C1 segment of cervical spinal cord (tissue), 14 donors: ENCODE measurements around the gene AURKB.
"Not testable (repeated sequence)": the region's sequence is repeated elsewhere in the genome, so short reads cannot be mapped to it uniquely, and the experiment has no call there.

Source experiments
- DNase-seq, 14 donors: peaks; one replicate each; lab custom pipeline; 2025; lab: John Stamatoyannopoulos, UW

Gene AURKB

DNA sequence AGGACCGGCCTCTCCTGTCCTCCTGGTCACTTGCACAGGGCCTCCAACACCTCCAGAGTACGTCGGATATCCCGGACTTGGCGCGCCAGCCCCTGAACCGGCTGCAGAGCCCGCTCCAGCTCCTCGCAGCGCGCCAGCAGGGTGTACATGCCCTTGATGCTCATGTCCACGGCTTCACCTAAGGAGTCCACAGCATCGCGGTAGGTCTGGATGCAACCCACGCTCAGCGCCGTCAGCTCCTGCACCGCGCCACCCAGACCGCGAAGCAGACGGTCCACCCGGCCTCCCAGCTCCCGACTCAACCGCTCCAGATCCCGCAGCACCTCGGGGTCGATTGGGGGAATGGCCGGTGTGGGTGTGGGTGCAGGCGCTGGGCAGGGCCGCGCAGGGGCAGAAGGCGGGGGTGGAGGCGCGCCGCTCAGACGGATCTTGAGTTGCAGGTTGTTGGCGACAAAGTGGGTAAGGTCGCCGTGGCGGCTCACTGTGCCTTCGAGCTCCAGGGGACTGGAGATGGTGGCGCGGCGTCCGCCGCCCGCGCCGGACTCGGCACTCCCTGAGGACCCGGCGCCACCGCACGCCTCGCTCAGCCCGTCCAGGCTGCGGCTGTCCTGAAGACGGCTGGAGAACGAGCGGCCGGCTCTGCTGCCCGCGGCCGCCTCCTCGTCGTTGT, 21.2 kb downstream of the AURKB start:
- peak in 5 of 14 donors; percentile 33 to 55 (median 48) for DNase-seq

DNA sequence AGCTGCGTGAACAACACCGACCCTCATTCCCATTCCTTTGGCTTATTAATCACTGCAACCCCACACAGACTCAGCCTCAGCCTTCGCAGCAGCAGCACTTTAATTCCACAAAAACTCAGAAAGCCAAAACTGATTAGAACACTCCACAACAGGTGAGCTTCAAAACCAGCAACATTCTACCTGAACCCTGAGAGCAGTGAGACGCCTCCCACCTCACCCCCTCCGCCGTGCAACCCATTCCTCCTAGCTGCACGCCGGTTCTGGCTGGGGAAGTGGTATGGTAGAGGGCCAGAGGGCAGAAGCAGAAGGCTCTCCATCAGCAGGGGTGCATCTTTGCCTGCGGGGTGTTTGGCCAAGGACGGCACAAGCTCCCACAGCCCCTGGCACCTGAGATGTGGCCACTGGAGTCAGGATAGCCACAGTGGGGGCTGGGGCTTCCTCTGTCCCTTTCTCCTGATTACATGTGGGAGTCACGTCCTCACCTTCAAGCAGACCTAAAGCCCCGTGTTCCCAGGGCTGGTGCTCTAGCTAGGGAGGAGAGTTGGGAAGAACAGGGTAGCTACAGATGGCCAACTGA, 22.0 kb downstream of the AURKB start:
- DNase-seq: peak in 2 of 14 donors; percentile 19 to 37

DNA sequence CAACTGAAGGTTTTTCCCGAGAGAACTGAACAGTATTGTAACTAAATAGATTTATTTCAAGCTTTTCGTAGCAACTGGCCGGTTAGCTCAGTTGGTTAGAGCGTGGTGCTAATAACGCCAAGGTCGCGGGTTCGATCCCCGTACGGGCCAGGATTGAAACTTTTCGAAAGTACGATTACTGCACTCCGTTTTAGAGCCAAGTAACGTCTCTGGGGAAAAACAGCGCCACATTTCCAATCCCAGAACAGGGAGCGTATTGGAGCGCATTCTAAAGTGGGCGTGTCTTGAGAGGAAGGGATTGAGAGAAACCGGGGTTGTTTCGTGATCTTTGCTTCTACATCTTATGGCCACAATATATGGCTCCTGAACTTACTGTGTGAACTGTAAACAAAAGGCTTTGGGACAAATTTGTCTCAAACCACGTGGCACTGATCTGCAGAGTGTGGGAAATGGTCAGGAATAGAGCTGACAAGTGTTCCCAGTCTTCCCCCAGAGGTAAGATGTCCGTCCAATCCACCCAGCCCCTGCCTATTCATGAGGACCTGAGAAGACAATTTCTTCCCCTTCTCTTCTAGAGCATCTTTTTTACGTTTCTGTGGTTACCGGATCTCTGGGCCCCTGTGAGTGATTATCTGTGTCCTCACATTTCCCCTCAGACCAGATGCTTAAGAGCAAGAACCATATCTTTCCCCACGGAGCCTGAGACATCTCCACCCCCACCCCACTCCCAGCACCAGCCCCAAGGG, 22.7 kb downstream of the AURKB start:
- peak in 12 of 14 donors; percentile 51 to 82 (median 74) for DNase-seq

DNA sequence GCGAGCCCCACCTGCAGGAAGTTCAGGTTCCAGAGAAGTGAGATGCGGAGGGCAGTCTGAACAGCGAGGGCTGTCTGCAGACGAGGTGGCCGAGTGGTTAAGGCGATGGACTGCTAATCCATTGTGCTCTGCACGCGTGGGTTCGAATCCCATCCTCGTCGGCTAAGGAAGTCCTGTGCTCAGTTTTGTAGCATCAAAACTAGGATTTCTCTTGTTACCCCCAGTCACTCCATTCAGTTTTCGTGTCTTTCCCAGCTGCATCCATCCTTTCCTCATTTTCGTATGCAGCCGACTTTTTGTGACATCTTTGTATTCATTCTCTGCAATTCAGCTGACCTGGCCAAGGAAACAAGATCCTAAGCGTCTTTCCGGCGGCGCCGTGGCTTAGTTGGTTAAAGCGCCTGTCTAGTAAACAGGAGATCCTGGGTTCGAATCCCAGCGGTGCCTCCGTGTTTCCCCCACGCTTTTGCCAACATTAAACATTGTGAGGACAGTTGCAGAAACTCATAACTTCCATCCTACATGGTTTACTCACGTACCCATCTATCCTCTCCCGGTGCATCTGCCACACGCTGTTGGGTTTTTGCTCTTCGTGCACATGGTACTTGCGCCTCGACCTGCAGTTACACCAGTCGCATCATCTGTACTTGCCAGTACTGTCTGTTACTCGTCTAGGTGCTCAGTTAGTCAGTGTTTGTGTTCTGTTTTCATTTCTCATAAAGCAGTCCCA, 23.4 kb downstream of the AURKB start:
- peak in 12 of 14 donors; percentile 80 to 98 (median 91) for DNase-seq

DNA sequence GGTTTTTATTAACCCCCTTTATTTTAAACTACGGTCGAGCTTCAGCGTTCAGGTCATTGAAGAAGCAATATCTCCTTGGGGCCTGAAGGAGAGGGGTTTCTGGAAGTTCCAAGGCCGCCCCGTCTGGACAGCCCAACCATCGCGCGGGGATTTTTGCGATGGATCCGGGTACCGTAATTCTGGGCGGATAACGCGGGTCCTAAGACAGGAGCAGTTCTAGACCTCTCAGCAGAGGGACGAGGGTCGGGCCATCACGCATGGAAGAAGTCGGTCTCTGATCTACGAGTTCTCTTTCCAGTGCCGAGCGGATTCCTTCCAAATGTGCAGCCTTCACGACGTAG, 24.0 kb downstream of the AURKB start:
- DNase-seq: no peak

DNA sequence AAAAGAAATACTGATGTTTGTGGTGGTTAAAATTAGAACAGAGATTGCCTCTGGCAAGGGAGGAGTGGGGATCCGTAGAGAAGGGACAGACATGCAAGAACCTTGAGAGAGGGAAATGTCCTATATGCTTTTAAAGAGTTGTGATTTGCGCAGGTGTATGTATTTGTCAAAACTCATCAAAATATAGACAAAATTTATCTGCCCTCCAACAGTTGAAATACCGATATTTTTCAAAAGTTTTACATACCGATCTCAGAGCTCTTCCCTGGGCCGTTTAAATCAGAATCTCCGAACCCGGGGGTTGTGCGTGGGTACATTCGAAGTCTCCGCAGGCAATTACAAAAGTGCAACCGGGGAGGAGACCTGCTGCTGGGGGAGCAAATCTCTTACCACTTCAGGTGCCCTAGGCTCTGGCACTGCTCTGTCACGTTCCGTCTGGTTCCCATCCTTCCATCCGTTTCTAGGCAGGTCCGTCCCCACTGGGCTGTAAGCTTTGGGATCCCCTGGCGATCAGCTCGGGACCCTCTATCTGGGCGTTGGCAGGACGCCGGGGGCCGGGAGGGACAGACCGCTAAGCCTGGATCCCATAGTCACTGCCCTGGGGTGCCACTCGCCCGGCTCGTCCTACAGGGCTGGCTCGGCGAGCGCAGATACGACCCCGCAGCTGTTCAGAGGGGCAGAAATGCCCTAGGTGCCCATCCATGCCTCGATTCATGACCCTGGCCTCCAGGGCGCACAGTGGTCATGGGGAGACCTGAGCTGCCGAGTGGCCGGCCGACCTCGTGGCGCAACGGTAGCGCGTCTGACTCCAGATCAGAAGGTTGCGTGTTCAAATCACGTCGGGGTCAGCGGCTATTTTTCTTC, 24.6 kb downstream of the AURKB start:
- peak in 12 of 14 donors; percentile 68 to 87 (median 82) for DNase-seq

DNA sequence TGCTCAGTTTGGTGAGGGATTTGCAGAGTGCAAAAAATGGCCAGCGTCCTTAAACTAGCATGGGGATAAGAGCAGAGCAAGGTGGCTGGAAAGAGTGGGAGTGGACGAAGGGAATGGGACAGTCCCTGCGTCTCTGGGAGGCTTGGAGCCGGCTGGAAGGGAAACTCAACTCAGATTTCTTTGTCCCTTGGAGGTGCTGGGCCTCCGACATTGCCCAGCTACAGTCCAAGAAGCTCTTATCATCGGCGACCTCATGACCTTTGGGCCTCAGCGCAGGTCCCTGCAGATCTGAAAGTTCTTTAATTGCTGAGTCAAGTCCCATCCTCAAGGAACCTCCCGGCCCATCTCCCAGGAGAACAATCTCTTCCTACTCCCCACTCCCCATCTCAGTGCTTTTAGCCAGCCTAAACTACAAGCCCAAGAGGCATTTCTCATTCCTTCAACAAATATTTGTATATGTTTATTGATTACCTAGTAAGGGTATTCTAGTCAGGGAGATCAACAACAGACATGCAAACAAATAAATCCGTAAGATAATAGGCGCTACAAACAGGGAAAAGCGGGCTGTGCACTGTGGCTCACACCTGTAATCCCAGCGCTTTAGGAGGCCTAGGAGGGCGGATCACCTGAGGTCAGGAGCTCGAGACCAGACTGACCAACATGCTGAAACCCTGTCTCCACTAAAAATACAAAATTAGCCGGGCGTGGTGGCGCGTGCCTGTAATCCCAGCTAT, 33.2 kb downstream of the AURKB start:
- DNase-seq: no peak

DNA sequence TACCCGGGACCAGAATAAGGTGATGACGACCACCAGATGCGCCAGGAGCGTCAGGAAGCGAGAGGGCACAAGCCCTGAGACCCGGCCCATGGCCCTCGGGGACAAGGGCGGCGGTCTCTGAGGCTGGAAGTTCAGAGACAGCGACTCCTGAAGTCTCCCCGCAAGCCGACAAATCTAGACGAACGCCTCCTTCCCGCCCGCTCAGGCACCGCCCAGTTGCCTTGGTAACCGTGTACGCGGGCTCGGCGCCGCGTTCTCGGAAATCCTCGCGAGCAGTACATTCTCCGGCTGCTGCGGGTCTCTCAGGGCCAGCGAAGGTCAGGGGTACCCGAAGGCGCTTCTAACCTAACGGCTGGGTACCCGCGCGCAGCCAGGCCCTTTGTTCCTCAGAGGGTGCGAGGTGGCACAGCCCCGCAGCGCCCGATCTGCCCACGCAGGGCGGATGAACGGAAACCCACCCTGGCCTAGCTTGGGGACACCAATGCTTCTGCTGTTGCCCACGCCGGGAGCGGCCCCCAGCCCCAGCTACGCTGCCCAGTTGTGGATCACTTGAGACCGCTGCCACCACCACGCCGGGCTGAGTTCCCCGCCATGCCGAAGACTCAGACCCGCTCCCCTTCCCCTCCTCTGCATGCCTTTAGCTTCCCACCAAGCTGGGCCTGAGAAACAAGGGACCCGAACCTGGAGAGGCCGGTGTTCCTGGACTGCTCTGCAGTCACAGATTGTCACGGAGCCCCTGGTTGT, 34.0 kb downstream of the AURKB start, which contains the start of gene TMEM107:
TSS of gene TMEM107 (minus strand) at position 184 of the 744 bp plus-strand sequence. CDS start at position 90, 94 bp downstream.
- DNase-seq: peak in 11 of 14 donors; percentile 37 to 77 (median 59)

DNA sequence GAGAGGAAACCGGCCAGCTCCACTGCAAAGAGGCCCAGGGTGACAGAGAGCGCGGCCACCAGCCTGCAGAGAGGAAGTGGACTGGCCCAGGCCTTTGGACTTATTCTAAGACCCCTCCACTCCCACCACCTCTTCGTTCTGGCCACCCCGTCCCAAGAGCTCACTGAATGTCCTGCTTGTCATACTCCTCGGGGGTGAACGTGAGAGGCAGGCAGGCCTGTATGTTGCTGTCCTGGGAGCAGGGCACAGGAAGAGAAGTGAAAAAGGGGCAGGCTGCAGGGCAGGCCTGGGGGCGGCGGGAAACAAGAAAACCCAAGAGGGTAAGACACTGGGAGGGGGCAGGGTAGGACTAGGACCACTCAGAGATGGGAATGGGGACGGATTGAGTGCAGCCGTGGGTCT, 34.6 kb downstream of the AURKB start:
- DNase-seq: peak in 4 of 14 donors; percentile 37 to 63 (median 54)

DNA sequence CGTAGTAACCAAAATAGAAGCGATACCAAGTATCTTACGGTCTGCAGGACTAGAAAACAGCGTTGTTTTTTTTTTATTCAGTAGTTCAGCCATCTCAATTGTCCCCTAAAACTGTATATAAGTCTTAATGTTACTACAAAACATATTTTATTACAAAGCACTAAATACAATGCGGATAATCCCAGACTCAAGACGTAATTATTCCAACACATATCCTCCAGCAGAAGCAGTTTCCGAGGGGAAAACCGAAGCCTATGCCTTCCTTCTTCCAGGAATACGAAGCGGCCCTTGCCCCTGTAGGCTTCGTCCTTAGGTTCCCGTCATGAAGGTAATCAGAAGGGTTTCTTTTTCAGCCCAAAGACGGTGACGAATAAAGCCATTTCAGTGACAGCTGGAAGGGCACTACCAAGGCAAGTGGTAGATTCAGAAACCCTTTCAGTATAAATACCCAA, 36.5 kb downstream of the AURKB start:
- DNase-seq: no peak

DNA sequence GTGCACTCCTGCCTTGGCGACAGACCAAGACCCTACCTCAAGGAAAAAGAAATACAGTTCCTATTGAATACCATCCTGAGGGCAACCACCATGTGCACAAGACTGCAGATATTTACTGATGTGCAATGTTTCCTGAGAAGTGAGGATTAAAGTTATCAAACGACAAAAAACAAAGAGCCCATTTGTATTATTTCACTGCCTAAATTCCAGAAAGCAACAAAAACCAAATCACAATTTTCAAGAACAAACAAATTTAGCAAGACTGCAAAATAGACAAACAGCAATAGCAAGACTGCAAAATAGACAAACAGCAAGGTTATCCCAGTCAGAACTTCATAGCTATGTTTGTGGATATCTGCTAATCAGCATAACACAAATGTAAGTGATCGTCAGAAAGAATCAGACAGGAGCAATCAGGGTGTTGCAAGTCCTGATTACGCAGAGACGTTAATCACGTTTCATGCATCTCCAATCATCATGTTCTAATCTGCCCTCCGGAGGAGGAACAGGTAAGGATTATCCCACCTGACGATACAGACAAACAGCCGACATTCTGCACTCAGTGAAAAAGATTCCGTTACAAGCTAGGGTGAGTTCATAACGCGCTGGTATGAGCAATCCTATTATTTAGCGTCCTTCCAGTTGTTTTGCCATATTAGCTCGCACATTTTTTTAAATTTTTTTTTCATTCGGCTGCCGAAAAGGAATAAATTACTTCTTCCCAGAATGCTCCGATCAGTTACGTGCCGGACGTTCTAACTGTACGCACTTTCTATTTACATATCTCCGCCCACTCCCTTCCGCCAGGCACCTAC, 37.1 kb downstream of the AURKB start:
- peak in 12 of 14 donors; percentile 58 to 98 (median 81) for DNase-seq

DNA sequence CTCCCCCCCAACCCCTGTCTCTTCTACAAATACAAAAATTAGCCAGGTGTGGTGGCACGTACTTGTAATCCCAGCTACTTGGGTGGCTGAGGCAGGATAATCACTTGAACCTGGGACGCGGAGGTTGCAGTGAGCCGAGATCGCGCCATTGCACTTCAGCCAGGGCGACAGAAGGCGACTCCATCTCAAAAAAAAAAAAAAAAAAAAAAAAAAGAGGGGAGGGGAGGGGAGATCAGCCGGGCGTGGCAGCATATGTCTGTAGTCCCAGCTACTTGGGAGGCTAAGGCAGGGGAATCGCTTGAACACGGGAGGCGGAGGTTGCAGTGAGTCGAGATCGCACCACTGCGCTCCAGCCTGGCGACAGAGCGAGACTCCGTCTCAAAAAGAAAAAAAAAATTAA, 40.2 kb downstream of the AURKB start:
- DNase-seq: not testable (repeated sequence)

DNA sequence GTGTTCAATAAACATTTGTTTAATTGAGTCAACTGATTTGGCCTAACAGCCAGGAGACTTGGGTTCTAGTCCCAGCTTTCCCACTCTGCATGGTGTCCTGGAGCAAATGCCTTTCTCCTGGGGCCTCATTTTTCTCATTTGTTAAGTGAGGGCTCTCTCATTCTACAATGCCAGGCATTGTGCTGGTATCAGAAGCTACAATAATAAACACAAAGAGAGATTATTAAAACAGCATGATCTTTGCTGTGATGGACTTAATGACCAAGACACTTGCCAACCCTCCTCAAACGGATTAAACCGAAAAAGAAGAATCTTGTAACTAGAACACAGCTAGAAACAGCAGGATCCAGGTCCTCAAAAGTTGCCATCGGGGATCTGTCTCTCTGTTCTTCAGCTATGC, 42.8 kb downstream of the AURKB start:
- no peak for DNase-seq

DNA sequence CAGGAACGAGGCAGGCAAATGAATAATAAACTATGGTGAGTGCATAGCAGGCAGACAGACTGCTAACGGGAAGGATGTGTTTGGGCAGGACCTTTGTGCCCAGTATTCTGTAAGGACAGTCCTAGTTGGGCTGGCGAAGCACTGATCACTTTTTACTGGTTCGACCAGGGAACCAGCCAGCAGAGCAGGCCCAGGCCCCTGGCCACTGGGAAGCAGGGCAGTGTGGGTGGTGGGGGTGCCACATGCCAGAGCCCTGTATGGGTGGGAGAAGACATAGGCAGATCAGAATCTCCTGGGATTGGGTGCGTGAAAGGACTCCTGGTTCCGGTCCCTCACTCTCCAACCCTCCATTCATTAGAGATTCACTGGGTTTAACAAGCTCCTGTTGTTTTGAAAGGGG, 43.6 kb downstream of the AURKB start:
- no peak for DNase-seq

DNA sequence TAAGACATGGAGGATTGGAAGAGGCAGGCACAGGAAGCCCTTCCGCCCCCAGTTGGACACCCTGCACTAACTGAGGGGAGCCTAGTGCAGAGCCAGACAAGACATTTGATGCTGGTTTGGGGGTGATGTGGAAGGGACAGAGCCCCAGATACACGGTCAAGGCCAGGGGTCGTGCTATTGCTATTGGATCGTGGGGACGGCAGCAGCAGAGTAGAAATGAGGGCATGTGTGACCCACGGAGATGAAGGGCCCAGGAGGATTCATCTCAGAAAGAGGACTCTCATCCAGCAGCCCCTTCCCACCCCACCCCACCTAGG, 45.6 kb downstream of the AURKB start:
- no peak for DNase-seq

DNA sequence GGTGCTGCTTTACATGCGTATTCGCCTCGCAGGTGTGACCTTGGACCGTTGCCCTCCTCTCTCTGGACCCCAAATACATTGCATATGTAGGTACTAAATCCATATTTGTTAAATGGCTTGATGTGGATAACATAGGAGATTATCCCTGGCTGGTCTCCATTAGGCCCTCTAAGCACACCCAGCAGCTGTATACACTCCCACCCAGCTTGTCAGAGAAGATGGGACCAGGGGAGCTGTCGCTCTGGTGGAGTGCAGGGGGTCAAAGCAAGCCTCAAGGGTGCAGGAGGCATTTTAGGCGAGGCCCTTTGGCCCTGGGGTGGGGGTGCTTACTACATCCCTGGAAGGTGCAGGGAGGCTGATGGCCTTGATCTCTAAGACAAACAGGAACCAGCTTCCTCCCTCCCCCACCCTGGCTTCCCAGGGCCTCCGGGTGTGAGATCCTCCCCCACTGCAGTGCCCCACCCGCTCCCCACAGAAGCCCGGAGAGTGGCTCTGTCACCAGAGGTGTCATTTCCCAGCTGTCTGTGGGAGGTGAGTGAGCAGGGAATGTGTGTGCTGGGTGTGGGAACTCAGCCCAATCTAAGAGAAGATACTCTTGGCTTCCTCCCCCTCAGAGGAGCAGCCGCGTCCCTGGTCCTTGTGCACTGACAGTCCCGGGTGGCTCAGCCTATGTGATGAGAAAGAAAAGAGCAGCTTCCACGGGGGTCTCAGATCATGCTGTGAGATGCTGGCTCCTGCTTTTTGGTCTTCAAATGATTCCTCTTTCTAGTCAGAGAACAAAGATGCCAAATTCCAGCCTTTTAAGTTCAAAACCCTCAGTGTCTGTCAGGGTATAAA, 46.2 kb downstream of the AURKB start:
- peak in 9 of 14 donors; percentile 38 to 71 (median 55) for DNase-seq
